ENCODE data around the gene MMRN1.

Gene MMRN1

DNA sequence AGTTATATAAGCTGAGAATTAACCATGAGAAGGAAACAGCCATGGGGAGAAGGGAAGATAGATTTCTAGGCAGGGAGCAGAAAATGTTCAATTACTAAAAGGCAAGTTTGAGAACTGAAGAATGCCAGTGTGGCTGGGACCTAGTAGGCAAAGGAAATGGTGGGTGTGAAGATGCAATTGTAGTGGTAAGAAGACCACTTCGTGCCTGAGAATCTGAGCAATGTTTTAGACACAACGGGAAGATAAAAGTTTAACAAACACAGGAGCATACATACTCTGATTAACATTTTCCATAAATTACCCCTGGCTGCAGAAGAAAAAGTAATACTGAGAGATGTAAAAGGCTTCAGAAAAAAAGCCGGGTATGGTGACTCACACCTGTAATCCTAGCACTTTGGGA, 18.1 kb upstream of the MMRN1 start:
- H4K20me1 ChIP-seq (ENCODE audit: insufficient read depth, low read length) = no peaks in the 10 kb centered on the region
- no peak overlapping the region for H3K9ac ChIP-seq (ENCODE audit: low read length)
- H3K4me3 ChIP-seq (ENCODE audit: low read length) = no peak overlapping the region
- DNase-seq = no peak
- no peaks in the 10 kb centered on the region for H3K4me1 ChIP-seq (ENCODE audit: low read length)
- H3K9me3 ChIP-seq (replicated peaks; ENCODE audit: insufficient read depth, low read length) = no peaks in the 10 kb centered on the region
- no peaks in the 10 kb centered on the region for H3K27me3 ChIP-seq (replicated peaks; ENCODE audit: insufficient read depth, low read length)
- H3K4me2 ChIP-seq (ENCODE audit: low read depth, low read length) = no peak overlapping the region
- no peak overlapping the region for H3K27ac ChIP-seq (ENCODE audit: low read length)
- TF ChIP-seq EZH2phosphoT487 (IDR thresholded peaks at IDR 0.05; ENCODE audit: low read length) = no peak
- TF ChIP-seq, protein P1, sequence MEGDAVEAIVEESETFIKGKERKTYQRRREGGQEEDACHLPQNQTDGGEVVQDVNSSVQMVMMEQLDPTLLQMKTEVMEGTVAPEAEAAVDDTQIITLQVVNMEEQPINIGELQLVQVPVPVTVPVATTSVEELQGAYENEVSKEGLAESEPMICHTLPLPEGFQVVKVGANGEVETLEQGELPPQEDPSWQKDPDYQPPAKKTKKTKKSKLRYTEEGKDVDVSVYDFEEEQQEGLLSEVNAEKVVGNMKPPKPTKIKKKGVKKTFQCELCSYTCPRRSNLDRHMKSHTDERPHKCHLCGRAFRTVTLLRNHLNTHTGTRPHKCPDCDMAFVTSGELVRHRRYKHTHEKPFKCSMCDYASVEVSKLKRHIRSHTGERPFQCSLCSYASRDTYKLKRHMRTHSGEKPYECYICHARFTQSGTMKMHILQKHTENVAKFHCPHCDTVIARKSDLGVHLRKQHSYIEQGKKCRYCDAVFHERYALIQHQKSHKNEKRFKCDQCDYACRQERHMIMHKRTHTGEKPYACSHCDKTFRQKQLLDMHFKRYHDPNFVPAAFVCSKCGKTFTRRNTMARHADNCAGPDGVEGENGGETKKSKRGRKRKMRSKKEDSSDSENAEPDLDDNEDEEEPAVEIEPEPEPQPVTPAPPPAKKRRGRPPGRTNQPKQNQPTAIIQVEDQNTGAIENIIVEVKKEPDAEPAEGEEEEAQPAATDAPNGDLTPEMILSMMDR (IDR thresholded peaks at IDR 0.05; ENCODE audit: low read length) = no peak
- TF ChIP-seq EZH2 (optimal IDR thresholded peaks at IDR 0.05; ENCODE audit: low read depth, low read length) = no peak
- no peaks in the 10 kb centered on the region for H3K79me2 ChIP-seq (ENCODE audit: low read length)
- no peaks in the 10 kb centered on the region for H3K36me3 ChIP-seq (replicated peaks; ENCODE audit: insufficient read depth, low read length)
- no peak overlapping the region for H2AFZ ChIP-seq (ENCODE audit: low read length)
- H3F3A ChIP-seq (ENCODE audit: insufficient read depth, low read length) = no peaks in the 10 kb centered on the region
- H3K9me2 ChIP-seq (replicated peaks; ENCODE audit: insufficient read depth, low read length) = no peaks in the 10 kb centered on the region

DNA sequence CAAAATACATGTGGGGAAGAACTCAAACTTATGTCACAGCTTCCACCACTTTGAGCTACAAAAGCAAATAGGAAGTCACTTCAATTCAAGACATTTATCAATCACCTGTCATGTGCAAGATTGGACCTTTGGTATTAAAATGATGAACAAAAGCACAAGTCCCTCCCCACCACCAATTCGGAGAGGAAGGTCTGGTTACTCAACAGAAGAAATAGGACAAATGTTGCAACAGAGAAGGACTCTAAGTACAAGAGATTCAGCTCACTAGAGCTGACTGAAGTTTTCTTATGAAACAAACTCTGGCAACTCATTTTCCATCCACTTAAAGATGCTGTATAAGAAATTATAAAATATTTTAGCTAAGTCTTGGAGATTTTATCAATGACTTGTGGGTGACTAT, 16.0 kb upstream of the MMRN1 start:
- Histone ChIP-seq H3K79me2 (ENCODE audit: low read length) (no peaks in the 10 kb centered on the region), H2AFZ (ENCODE audit: low read length) (peak overlapping the region; percentile 46; the same call in 1 of the 2 replicates), H3F3A (ENCODE audit: insufficient read depth, low read length) (no peaks in the 10 kb centered on the region), H3K36me3 (replicated peaks; ENCODE audit: insufficient read depth, low read length) (no peaks in the 10 kb centered on the region), H3K9me3 (replicated peaks; ENCODE audit: insufficient read depth, low read length) (no peaks in the 10 kb centered on the region), H3K27me3 (replicated peaks; ENCODE audit: insufficient read depth, low read length) (no peaks in the 10 kb centered on the region), H4K20me1 (ENCODE audit: insufficient read depth, low read length) (no peaks in the 10 kb centered on the region), H3K4me2 (ENCODE audit: low read depth, low read length) (no peak overlapping the region), H3K9me2 (replicated peaks; ENCODE audit: insufficient read depth, low read length) (no peaks in the 10 kb centered on the region), H3K4me3 (ENCODE audit: low read length) (no peak overlapping the region), H3K4me1 (ENCODE audit: low read length) (no peaks in the 10 kb centered on the region), H3K9ac (ENCODE audit: low read length) (no peak overlapping the region), H3K27ac (ENCODE audit: low read length) (no peak overlapping the region)
- no peak for DNase-seq
- TF ChIP-seq, protein P1 (IDR thresholded peaks at IDR 0.05; ENCODE audit: low read length) = no peak
- TF ChIP-seq EZH2phosphoT487 (IDR thresholded peaks at IDR 0.05; ENCODE audit: low read length) (no peak), EZH2 (optimal IDR thresholded peaks at IDR 0.05; ENCODE audit: low read depth, low read length) (no peak)

DNA sequence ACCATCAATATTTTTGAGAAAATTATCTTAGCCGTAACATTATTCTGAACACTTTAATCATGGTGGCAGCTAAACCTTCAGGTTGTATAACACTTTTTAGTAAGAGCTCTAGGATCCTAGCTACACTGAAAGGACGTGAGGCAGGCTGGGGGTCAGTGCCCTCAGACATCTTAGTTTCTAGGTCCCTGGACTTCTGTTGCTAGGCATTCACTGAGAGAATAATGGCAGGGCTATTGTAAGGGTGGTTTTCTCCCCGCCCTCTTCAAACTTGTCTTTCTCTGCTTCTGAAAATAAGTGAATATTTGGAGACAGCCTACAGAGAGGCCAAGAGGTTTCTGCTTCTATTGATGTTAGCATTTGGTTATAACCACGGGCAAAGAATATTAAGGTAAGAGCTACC, 15.4 kb upstream of the MMRN1 start:
- no peak for TF ChIP-seq EZH2 (optimal IDR thresholded peaks at IDR 0.05; ENCODE audit: low read depth, low read length)
- no peak for TF ChIP-seq EZH2phosphoT487 (IDR thresholded peaks at IDR 0.05; ENCODE audit: low read length)
- TF ChIP-seq, protein P1 (IDR thresholded peaks at IDR 0.05; ENCODE audit: low read length) = no peak
- H3K36me3 ChIP-seq (replicated peaks; ENCODE audit: insufficient read depth, low read length) = no peaks in the 10 kb centered on the region
- no peaks in the 10 kb centered on the region for H3K79me2 ChIP-seq (ENCODE audit: low read length)
- H3K27ac ChIP-seq (ENCODE audit: low read length) = no peak overlapping the region
- no peak overlapping the region for H3K9ac ChIP-seq (ENCODE audit: low read length)
- H3K27me3 ChIP-seq (replicated peaks; ENCODE audit: insufficient read depth, low read length) = no peaks in the 10 kb centered on the region
- H2AFZ ChIP-seq (ENCODE audit: low read length) = no peak overlapping the region
- H3F3A ChIP-seq (ENCODE audit: insufficient read depth, low read length) = no peaks in the 10 kb centered on the region
- H3K9me2 ChIP-seq (replicated peaks; ENCODE audit: insufficient read depth, low read length) = no peaks in the 10 kb centered on the region
- DNase-seq = no peak
- no peaks in the 10 kb centered on the region for H3K9me3 ChIP-seq (replicated peaks; ENCODE audit: insufficient read depth, low read length)
- H4K20me1 ChIP-seq (ENCODE audit: insufficient read depth, low read length) = no peaks in the 10 kb centered on the region
- no peak overlapping the region for H3K4me2 ChIP-seq (ENCODE audit: low read depth, low read length)
- H3K4me1 ChIP-seq (ENCODE audit: low read length) = no peaks in the 10 kb centered on the region
- H3K4me3 ChIP-seq (ENCODE audit: low read length) = no peak overlapping the region

Measured in MM.1S (cell line).